ENCODE data around the gene PLCB2.

DNA sequence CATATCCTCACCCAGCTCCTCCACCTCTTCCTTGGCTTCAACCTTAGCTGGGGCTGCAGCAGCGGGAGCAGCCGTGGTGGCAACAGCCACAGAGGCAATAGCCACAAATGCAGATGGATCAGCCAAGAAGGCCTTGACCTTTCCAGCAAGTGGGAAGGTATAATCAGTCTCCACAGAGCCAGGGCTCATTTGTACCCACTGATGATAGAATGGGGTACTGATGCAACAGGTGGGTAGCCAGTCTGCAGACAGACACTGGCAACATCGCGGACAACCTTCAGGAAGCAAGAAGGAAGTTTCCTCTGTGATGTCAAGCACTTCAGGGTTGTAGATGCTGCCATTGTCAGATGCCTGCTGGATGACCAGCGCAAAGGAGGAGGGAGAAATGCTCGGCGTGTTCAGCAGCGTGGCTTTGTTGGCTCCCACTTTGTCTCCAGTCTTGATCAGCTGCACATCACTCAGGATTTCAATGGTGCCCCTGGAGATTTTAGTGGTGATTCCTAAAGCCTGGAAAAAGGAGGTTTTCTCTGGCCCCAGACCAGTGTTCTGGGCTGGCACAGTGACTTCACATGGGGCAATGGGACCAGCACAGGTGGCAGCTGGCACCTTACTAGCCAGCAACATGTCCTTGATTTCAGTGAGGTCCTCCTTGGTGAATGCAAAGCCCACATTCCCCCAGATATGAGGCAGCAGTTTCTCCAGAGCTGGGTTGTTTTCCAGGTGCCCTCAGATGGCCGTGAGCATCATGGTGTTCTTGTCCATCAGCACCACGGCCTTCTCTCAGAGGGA, 4.8 kb upstream of the PLCB2 start:
- no peak for TF ChIP-seq POLR2A (IDR thresholded peaks at IDR 0.05; ENCODE audit: low read length)
- TF ChIP-seq GATA1 (IDR thresholded peaks at IDR 0.05; ENCODE audit: low read depth, low read length): no peak

Data from erythroblast (primary cell).